Activated naive CD8-positive, alpha-beta T cell treated with anti-CD3 and anti-CD28 coated beads, Interleukin-2, amount 50 U/mL, for 24 hours (primary cell): ENCODE results near the gene KLF13.
A peak's percentile ranks its signal among the peaks of the same experiment; 100 is the strongest.

Experiments used
- ATAC-seq: fragments of 150-1000 bp; cut with Tn5 transposase; one replicate; pipeline ENCODE4 v1.10.0; 2021
- DNase-seq: peaks from one replicate; pipeline ENCODE4 v3.0.0; 2021
- H3K27ac Mint-ChIP-seq: one replicate; pipeline ENCODE4 v1.8.0; 2021; ENCODE audit warnings: mild to moderate bottlenecking, mixed read lengths
- H3K27me3 Mint-ChIP-seq: one replicate; pipeline ENCODE4 v1.8.0; 2021; ENCODE audit warnings: mixed read lengths
- H3K36me3 Mint-ChIP-seq: one replicate; pipeline ENCODE4 v1.8.0; 2021; ENCODE audit warnings: low read depth, mixed read lengths
- H3K4me1 Mint-ChIP-seq: one replicate; pipeline ENCODE4 v1.8.0; 2021; ENCODE audit warnings: mixed read lengths
- H3K4me3 Mint-ChIP-seq: one replicate; pipeline ENCODE4 v1.8.0; 2021; ENCODE audit warnings: mild to moderate bottlenecking, moderate library complexity, mixed read lengths
- H3K9me3 Mint-ChIP-seq: one replicate; pipeline ENCODE4 v1.8.0; 2021; ENCODE audit warnings: mixed read lengths

The KLF13 gene

DNA sequence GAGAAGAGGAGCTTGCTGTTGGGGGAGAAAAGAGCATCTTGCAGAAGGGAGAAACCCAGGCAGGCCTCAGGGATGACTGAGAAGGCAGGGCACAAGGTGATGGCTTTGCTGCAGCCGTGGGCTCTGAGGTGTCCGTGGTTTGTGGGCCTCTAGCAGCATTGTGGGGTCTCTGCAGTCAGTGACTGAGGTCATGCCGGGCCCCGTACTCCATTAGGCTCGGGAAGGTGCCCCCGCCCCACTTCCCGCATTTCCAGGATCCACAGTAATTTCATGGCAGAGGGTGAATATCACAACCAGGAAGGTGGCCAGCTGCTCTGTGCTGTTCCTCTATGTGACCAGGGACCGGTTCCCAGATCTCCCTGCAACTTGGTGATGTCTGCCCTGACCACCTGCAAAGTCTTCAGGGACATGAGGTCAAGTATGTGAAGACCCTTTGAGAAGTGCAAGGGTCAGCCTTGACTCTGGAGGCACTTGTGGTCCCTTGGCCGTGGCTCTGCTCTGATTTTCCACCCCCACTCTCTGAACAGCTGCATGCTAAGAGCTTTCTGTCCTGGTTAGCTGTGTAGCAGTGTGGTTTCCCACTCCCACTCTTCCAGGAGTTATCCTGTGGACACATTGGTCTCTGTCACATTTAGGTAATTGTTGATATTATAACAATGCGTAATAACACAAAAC is 3.6 kb downstream of the KLF13 start:
- Mint-ChIP-seq H3K4me3 (peak overlapping the region; percentile 96), H3K4me1 (peaks cover 68% of the 10 kb centered on the region), H3K27me3 (no peaks in the 10 kb centered on the region), H3K9me3 (no peaks in the 10 kb centered on the region), H3K27ac (peak overlapping the region; percentile 77), H3K36me3 (peaks cover 12% of the 10 kb centered on the region)
- no peak for ATAC-seq
- no peak for DNase-seq

DNA sequence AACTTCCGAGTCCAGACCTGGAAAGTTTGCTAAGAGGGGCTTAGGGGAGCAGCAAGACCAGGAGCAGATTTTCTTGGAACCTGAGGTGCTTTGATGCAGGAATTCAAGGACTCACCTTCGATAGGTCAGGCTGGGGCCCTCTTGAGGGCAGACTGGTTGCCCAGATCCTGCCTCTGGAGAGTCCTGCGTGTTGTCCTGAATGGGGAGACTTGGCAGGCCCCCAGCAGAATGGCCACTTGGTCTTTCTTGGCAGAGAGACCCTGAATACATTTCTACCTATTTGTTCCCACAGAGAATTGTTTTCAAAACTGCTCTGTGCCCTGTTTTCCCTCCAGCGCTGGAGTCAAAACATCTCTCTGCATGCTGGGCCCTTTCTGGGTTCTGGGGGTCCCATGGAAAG is 4.2 kb downstream of the KLF13 start:
- no peaks in the 10 kb centered on the region for H3K9me3 Mint-ChIP-seq
- H3K4me1 Mint-ChIP-seq, result peaks cover 71% of the 10 kb centered on the region
- H3K27me3 Mint-ChIP-seq, result no peaks in the 10 kb centered on the region
- no peak for ATAC-seq
- no peak for DNase-seq
- peak overlapping the region; percentile 77 for H3K27ac Mint-ChIP-seq
- H3K36me3 Mint-ChIP-seq, result peaks cover 12% of the 10 kb centered on the region
- H3K4me3 Mint-ChIP-seq, result peak overlapping the region; percentile 96

DNA sequence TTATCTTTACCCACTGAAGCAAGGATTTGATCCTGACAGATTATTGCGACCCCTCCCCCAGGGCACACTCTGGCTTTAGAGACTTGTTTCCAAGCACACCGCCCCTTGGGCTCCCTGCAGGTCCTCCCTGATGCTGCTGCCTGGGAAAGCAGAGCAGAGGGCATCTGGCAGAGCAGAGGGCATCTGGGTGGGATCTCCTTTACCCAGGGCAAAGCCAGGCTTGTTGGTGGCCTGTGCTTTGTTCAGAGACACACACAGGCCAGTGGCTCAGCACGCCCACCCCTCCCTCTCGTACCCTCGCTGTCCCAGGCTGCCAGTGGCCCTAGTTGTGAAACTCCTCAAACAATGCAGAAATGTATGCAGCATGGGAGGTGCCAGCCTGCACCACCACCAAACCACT is 4.8 kb downstream of the KLF13 start:
- H3K36me3 Mint-ChIP-seq, result peaks cover 12% of the 10 kb centered on the region
- no peak for DNase-seq
- ATAC-seq, result no peak

DNA sequence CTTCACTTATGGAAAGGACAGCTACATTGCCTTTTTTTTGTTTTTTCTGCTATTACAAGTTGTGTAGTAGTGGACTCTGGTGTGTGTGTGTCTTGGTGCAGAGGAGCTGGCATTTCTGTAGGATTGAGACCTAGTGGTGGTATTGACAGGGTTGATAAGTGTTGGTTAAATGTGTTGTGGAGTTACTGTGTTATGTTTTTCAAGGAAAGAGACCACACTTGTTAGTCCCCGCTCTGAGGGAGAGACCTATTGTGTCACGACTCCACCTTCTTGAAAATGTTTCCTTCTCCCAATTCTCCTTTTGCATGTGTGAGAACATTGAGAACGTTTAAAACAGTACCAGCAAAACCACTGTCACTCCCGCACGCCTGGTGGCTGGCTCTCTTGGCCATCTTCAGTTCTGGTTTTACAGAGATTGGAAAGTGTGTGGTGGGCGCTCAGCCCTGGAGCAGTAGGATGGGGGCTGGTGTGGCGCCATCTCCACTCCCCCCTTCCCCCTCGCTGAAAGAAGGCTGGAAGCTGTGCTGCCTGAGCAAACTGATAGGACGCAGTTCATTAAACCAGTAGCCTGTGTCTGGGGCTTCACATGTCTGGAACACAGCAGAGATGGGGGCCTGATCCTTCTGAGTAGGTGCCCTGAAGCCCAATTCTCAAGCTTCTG is 5.5 kb downstream of the KLF13 start:
- no peak for ATAC-seq
- Mint-ChIP-seq H3K36me3 (peaks cover 12% of the 10 kb centered on the region), H3K27me3 (no peaks in the 10 kb centered on the region), H3K27ac (peak overlapping the region; percentile 77), H3K4me3 (peak overlapping the region; percentile 64), H3K9me3 (no peaks in the 10 kb centered on the region), H3K4me1 (peaks cover 84% of the 10 kb centered on the region)
- DNase-seq, result no peak

More for the DNA sequence above, 4.8 kb downstream of the KLF13 start:
- Mint-ChIP-seq H3K9me3 (no peaks in the 10 kb centered on the region), H3K4me1 (peaks cover 76% of the 10 kb centered on the region), H3K27ac (peak overlapping the region; percentile 77), H3K27me3 (no peaks in the 10 kb centered on the region), H3K4me3 (peak overlapping the region; percentile 64)

DNA sequence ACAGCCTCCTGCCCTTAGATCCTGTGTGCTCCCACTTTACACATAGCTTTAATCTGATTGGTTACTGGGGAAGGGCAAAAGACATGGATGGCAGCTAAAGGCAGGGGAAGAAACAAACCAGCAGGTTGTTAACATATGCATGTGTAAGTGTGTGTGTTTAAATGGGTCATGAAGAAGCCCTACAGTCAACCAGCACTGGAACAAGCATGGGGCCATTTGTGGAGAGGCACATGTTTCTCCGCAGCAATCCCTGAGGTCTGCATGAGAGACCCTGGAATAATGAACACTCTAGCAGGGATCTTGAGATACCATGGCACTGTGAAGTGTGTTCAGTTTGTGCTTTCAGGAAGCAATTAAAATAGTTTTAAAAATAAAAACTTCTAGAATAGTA is 6.0 kb downstream of the KLF13 start:
- H3K27me3 Mint-ChIP-seq, result no peaks in the 10 kb centered on the region
- H3K4me1 Mint-ChIP-seq, result peaks cover 89% of the 10 kb centered on the region
- H3K9me3 Mint-ChIP-seq, result no peaks in the 10 kb centered on the region
- DNase-seq (no peak), ATAC-seq (no peak)
- H3K36me3 Mint-ChIP-seq, result peaks cover 12% of the 10 kb centered on the region
- H3K4me3 Mint-ChIP-seq, result no peak overlapping the region
- H3K27ac Mint-ChIP-seq, result peak overlapping the region; percentile 77

DNA sequence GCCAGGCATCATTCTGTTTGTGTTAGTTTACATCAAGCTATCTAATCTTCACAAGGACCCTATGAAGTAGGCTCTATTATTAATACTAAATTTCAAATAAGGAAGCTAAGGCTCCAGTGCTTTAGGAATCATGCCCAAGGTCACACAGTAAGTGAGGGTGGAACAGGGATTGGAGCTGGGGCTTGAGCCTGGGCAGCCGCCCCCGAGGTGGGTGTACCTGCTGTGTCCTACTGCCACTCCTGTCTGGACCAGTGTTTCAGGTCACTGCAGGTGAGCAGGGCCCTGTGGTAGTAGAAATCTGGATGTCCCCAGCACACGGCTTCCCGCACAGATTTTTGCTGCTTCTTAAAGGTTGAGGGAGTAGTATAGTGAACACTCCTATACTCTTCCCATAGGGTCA is 6.5 kb downstream of the KLF13 start:
- ATAC-seq (no peak), DNase-seq (no peak)
- Mint-ChIP-seq H3K27me3 (no peaks in the 10 kb centered on the region), H3K9me3 (no peaks in the 10 kb centered on the region), H3K27ac (no peak overlapping the region), H3K4me1 (peaks cover 94% of the 10 kb centered on the region), H3K4me3 (no peak overlapping the region), H3K36me3 (peaks cover 12% of the 10 kb centered on the region)

DNA sequence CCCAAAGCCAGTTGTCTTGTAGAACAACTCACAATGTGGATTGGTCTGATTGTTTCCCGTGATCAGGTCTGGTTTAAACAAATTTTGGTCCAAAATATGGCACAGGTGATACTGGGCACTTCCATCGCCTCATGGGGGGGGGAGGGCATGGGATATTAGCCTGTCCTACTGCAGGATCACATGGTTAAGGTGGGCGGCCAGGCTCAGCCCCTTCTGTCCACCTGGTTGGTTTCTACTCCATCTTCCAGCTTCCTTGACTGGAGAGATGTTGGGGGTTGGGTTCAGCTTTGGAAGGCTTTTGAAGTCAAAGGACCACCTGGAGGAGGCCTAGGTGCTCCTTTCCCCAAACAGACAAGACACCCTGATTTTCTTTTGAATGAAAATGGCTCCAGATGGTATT is 7.2 kb downstream of the KLF13 start:
- DNase-seq (no peak), ATAC-seq (no peak)
- Mint-ChIP-seq H3K27me3 (no peaks in the 10 kb centered on the region), H3K4me1 (peaks cover 98% of the 10 kb centered on the region), H3K36me3 (peaks cover 9% of the 10 kb centered on the region), H3K4me3 (no peak overlapping the region), H3K27ac (peak overlapping the region; percentile 49), H3K9me3 (no peaks in the 10 kb centered on the region)

DNA sequence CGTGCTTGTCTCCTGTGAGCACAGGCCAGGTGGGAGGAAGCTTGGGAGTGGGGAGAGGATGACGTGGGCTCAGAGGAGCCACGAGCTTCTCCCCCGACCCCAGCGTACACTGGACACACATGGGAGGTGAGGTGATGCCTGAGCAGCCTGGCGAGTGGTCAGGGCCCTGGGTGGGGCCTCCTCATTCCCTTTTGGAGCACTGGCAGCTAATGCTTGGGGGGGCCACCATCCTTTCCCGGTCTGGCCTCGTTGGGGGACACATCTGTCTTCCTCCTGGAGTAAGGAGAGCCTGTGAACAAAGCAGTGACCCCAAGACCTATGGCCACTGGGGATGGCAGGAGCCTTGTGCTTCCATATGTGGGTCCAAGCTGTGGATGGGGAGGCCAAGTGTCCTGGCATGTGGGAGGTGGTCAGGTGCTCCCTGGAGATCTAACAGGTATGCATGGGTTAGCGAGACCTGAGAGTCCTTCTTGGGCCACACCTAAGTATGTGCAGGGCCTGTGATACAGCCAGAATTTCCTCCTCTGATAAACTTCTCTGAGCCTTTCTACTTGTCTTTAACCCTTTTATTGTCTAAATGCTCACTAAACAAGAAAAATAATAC is 9.5 kb downstream of the KLF13 start:
- DNase-seq, result no peak
- peak overlapping the region; percentile 77 for H3K27ac Mint-ChIP-seq
- no peak overlapping the region for H3K4me3 Mint-ChIP-seq
- peaks cover 5% of the 10 kb centered on the region for H3K36me3 Mint-ChIP-seq
- H3K9me3 Mint-ChIP-seq, result no peaks in the 10 kb centered on the region
- ATAC-seq, result no peak
- no peaks in the 10 kb centered on the region for H3K27me3 Mint-ChIP-seq
- peaks cover 99% of the 10 kb centered on the region for H3K4me1 Mint-ChIP-seq

DNA sequence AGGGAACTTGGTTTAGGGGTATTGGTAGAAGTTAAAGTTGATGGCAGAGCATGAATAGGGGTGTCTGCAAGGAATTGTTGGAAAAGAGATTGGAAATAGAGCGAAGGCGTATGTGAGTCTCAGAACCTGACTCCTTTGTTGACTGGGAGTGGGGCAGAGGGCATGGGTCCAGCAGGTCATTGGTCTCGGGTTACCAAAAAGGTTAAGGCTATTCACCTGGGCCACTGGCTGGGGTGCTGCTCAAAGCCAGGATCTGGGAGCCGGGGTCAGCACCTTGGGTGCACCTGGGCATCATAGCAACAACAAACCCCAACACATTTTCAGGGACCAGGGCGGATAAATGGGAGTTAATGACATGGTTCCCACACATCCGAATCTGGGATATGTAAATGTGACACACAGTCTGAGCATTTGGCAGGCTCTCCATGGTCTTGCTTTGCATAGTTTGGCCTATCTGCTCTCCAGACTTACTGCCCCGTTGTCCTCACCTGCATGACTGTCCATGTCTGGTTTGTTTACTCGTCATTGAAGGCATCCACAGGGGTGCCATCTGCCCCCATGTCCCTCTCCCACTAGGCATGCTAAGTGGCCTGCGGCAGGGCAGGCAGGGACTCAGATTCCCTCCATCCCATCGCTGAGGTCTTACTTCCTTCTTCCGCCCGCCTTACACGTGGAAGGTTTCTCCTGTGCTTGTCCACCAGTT is 10.1 kb downstream of the KLF13 start:
- no peak overlapping the region for H3K4me3 Mint-ChIP-seq
- no peaks in the 10 kb centered on the region for H3K9me3 Mint-ChIP-seq
- peak overlapping the region; percentile 3 for H3K27ac Mint-ChIP-seq
- no peaks in the 10 kb centered on the region for H3K27me3 Mint-ChIP-seq
- H3K4me1 Mint-ChIP-seq, result peaks cover 97% of the 10 kb centered on the region
- ATAC-seq (no peak), DNase-seq (no peak)
- H3K36me3 Mint-ChIP-seq, result peaks cover 5% of the 10 kb centered on the region

DNA sequence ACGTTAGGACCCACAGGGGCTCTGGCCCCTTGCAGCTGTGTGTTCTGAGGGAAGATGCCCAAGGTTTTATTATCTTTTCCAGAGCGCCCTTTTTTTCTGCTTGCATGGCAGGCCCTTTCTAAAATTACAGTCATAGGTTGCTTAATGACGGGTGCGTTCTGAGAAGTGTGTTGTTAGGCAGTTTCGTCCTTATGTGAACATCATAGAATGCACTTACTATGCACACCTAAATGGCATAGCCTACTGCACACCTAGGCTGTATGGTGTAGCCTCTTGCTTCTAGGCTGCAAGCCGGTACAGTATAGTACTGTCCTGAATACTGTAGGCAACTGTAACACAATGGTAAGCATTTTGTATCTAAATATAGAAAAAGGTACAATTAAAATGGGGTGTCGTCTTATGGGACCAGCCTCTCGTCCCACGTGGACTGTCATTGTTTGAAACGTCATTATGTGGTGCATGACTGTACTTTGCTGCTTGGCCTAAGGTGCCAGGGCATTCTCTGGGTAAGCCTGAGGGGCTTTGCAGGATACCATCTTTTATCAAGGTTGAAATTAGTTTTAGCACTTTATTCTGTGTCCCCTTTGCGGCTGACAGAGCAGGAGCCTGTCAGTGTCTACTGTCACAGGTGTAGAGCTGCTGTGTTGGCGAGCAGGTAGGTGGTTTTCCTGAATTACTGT is 10.9 kb downstream of the KLF13 start:
- Mint-ChIP-seq H3K9me3 (no peaks in the 10 kb centered on the region), H3K4me3 (no peak overlapping the region), H3K27ac (peak overlapping the region; percentile 81), H3K36me3 (peaks cover 2% of the 10 kb centered on the region), H3K27me3 (no peaks in the 10 kb centered on the region), H3K4me1 (peaks cover 97% of the 10 kb centered on the region)
- peak; percentile 25 for ATAC-seq
- no peak for DNase-seq

DNA sequence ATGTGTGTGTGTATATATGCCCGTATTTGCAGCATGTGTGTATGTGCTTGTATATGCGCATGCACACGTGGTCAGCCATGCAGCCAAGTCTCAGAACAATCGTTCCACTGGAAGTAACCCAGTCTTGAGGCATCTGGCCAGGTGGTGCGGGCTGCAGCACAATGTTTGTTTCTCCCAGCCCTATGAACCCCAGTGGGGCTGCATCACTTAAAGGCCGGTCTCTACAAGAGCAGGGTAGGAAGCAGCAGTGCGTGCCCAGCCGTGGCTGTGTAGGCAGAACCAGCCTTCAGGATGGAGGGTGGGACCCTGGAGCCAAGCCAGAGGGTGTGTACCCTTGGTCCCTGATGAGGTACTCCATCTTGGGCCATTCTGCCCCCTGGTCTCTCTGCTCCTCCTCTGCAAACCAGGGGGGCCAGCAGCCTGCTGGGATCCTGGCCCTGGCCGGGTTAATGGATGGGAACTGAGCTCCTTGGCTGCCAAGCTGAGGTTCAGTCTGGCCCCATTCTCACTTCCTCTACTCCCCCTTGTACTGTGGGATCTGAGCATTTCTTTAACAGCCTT is 11.8 kb downstream of the KLF13 start:
- no peaks in the 10 kb centered on the region for H3K9me3 Mint-ChIP-seq
- H3K27me3 Mint-ChIP-seq, result no peaks in the 10 kb centered on the region
- peaks cover 97% of the 10 kb centered on the region for H3K4me1 Mint-ChIP-seq
- H3K4me3 Mint-ChIP-seq, result peak overlapping the region; percentile 59
- peak; percentile 1 for ATAC-seq
- DNase-seq, result no peak
- peak overlapping the region; percentile 81 for H3K27ac Mint-ChIP-seq
- peaks cover 2% of the 10 kb centered on the region for H3K36me3 Mint-ChIP-seq

DNA sequence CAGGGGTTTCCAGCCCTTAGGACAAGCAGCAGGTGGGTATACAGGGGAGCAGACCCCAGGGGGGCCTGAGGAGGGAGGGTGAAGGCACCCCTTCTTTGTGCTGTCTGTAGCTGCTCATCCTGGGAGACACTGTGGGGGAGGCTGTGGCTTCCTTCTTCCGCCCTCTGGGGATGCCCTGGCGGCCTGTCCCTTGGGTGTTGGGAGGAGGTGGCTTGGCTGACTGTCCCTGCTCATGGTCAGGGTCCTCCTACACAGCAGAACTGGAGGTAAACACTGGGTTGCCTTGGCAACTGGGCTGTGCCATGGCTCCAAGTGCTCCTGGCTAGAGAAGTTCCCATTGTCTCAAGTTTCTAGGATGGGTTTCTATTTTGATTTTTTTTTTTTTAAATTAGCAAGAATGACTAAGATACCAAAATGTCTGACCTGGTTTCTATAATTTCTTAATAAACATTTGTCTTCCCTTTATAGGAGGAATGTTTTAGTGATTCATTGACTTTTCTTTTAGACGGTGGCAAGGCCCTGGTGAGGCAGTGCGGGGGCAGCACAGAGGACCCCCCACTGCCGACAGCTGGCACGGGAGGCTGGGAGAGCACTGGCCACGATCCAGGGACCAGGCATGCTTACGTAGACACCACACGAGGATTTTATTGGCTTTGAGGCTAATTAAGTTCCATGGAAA is 12.4 kb downstream of the KLF13 start:
- Mint-ChIP-seq H3K27ac (peak overlapping the region; percentile 81), H3K27me3 (no peaks in the 10 kb centered on the region), H3K36me3 (peaks cover 2% of the 10 kb centered on the region), H3K9me3 (no peaks in the 10 kb centered on the region), H3K4me3 (peak overlapping the region; percentile 59), H3K4me1 (peaks cover 97% of the 10 kb centered on the region)
- ATAC-seq (peak; percentile 55), DNase-seq (peak; percentile 67)

DNA sequence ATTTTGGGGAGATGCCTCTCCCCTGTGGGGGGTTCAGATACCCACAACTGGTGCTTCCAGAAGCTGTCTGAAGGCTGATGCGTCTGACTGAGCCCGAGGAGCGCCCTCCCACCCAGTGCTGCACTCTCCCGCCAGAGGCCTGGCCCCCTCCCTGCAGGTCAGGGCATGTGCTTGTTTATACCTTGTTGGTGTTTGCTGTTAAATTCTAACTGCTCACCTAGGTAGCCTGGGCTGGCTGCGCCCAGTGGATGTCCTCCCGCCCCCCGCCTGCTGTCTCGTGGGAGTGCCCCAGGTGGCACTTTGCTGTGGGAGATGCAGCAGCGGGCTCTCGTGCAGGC is 12.9 kb downstream of the KLF13 start:
- H3K36me3 Mint-ChIP-seq, result peaks cover 2% of the 10 kb centered on the region
- peak overlapping the region; percentile 81 for H3K27ac Mint-ChIP-seq
- H3K27me3 Mint-ChIP-seq, result no peaks in the 10 kb centered on the region
- no peak for DNase-seq
- ATAC-seq, result no peak
- peaks cover 97% of the 10 kb centered on the region for H3K4me1 Mint-ChIP-seq
- H3K9me3 Mint-ChIP-seq, result no peaks in the 10 kb centered on the region
- H3K4me3 Mint-ChIP-seq, result peak overlapping the region; percentile 59

DNA sequence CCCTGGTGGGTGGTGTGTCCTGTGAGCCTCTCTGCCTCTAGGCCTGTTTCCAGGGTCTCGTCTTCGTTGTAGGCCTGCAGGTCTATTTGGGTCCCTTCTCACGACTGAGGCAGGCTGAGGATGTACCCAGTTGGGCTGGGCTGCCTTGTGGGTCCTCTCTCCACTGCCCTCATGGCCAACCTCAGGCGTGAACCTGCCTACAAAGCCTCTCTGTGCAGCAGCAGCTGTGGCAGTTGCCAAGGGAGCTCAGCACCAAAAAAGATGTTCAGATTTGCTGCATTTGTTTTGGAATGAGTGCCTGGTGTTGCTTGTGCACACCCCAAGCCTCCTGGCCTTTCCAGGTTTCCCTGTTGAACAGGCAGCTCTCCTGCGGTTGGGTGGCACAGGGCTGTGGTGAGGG is 13.4 kb downstream of the KLF13 start:
- H3K27me3 Mint-ChIP-seq, result no peaks in the 10 kb centered on the region
- no peaks in the 10 kb centered on the region for H3K9me3 Mint-ChIP-seq
- H3K4me3 Mint-ChIP-seq, result peak overlapping the region; percentile 24
- H3K27ac Mint-ChIP-seq, result peak overlapping the region; percentile 59
- H3K4me1 Mint-ChIP-seq, result peaks cover 97% of the 10 kb centered on the region
- DNase-seq, result no peak
- peaks cover 2% of the 10 kb centered on the region for H3K36me3 Mint-ChIP-seq
- ATAC-seq, result no peak
